Fibroblast of the aortic adventitia (primary cell): ENCODE results near the gene NSUN3. TPM values are rescaled to one million over a fixed set of nuclear protein-coding genes. Genes with fewer than 3 reads are reported as not detected.

ENCODE experiments used
- DNase-seq: peaks from one replicate; pipeline ENCODE4 v3.0.0-alpha.2; 2010; ENCODE audit warnings: low read depth
- H3K4me3 ChIP-seq: 2 replicates; pipeline ENCODE4 v1.5.1; 2011; ENCODE audit warnings: low read depth, mild to moderate bottlenecking, control low read depth, low read length, moderate library complexity
- CTCF ChIP-seq: IDR thresholded peaks from 2 replicates; pipeline ENCODE4 v1.5.1; 2011; ENCODE audit warnings: mild to moderate bottlenecking, low read length, control low read depth, inconsistent platforms; ENCODE audit not compliant: insufficient read depth
- total RNA-seq: library from RNA; depleted of rRNA; stranded (reverse); fragments of >200 nt; gene quantifications from 2 replicates; pipeline ENCODE4 v1.2.3, GENCODE V29; 2012; ENCODE audit warnings: low replicate concordance

Gene NSUN3
- total RNA-seq, 1 donor, result 16.4 TPM

DNA sequence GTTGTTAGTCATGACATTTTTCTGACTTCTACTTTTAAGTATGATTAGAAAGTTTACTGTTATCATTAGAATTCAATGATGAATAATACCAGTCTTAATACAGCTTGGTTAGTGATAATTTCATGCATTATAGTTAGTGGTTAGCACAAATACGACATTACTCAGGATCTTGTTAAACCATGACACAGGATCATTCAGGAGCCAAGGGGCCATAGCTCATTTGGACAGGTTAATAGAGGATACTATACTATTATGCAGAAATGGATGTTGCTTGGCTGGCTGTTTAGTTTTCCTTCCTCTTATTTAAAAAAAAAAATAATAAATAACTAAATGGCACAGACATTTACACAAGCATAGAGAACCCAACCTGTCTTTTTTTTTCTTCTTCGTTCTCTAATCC is 55.5 kb downstream of the NSUN3 start:
- no peak for TF ChIP-seq CTCF
- no peak overlapping the region for H3K4me3 ChIP-seq
- DNase-seq, result no peak

- H3K4me3 ChIP-seq, result no peak overlapping the region
- DNase-seq, result no peak
- TF ChIP-seq CTCF, result no peak
Observed at GRCh38 chr3:94121161-94121560, 58.3 kb downstream of the NSUN3 start.

DNA sequence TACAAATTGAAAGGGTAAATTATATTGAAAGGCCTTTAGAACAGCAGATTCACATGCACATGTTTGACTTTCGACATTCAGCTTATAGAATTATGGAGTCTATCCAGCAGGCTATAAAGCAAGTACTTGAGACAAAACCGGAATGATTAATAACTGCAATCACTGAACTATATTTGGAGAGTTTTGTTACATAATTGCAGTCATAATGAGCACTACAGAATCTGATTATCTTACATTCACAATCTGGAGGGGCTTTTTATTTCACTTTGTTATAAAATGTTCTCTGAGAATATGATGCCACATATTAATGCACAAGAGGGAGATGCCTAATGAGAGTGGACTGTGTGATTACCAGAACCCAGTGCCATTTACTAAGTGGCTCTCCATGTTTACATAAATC is 64.3 kb downstream of the NSUN3 start:
- no peak for TF ChIP-seq CTCF
- DNase-seq, result no peak
- H3K4me3 ChIP-seq, result no peak overlapping the region

DNA sequence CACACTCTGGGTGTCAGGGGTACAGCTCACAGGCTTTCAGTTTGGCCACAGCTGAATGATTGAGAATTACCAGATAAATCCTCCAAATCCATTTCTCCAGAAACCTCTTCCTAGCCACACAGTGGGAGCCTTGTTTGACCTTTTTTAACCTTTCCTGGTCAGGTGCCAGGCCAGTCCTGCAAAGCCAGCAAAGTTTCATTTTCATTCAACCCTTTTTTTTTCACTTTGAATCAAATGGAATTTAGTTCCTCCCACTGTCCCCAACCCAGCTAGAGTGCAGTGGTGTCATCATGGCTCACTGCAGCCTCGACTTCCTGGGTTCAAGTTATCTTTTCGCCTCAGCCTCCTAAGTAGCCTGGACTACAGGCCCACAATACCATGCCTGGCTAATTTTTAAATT is 67.8 kb downstream of the NSUN3 start:
- DNase-seq, result no peak
- H3K4me3 ChIP-seq, result no peak overlapping the region
- TF ChIP-seq CTCF, result no peak

GRCh38 chr3:94132777-94133176 is 69.9 kb downstream of the NSUN3 start:
- DNase-seq, result no peak
- H3K4me3 ChIP-seq, result no peak overlapping the region
- TF ChIP-seq CTCF, result no peak

DNA sequence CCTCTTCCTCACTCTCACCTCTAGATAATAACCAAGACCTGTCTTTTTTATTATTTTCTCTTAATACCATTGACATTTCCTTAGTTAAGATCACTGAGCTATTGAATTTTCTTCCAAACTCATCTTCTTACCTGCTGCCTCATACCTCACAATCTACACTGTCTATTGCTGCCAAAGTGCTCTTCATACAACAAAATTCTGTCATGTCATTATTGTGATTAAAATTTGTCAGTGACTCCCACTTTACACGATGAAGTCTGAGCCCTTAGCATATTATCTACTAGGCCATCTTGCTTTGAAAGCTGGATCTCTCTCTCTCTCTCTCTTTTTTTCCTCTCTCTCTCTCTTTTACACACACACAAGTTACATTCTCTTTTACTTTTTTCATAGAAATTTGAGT is 73.3 kb downstream of the NSUN3 start:
- no peak for DNase-seq
- TF ChIP-seq CTCF, result no peak
- H3K4me3 ChIP-seq, result no peak overlapping the region

GRCh38 chr3:94137377-94137776 is 74.5 kb downstream of the NSUN3 start:
- no peak overlapping the region for H3K4me3 ChIP-seq
- peak; percentile 57 for DNase-seq
- TF ChIP-seq CTCF, result no peak
